Ishikawa (cell line): ENCODE measurements around the gene PKP4.

ENCODE experiments used
- CEBPB ChIP-seq: IDR thresholded peaks from 2 replicates; pipeline ENCODE4 v1.6.1; 2012
- EGR1 ChIP-seq: IDR thresholded peaks from 2 replicates; pipeline ENCODE4 v1.6.1; 2012
- TCF12 ChIP-seq: IDR thresholded peaks from 2 replicates; pipeline ENCODE4 v1.6.1; 2012; ENCODE audit warnings: low read depth
- TEAD4 ChIP-seq: IDR thresholded peaks from 2 replicates; pipeline ENCODE4 v1.6.1; 2012
- YY1 ChIP-seq: IDR thresholded peaks from 2 replicates; pipeline ENCODE4 v1.6.1; 2012; ENCODE audit warnings: low read depth
- TF ChIP-seq, protein P1 (sequence below): IDR thresholded peaks from 2 replicates; pipeline ENCODE4 v1.6.1; 2012

DNA sequence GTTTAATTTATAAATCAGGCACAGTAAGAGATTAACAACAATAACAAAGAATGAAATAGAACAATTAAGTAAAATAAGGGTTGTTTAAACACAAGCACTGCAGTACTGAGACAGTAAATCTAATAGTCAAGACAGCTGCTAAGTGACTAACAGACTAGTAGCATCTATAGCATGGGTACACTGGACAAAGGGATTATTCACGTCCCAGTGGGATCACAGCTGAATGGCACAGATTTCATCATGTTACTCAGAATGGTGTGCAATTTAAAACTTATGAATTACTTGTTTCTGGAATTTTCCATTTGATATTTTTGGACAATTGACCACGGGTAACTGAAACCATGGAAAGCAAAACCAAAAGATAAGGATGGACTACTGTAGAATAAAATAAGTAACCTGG is 176.5 kb downstream of the PKP4 start:
- TF ChIP-seq, protein P1, sequence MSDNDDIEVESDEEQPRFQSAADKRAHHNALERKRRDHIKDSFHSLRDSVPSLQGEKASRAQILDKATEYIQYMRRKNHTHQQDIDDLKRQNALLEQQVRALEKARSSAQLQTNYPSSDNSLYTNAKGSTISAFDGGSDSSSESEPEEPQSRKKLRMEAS, result no peak
- TF ChIP-seq CEBPB (no peak), TCF12 (no peak), YY1 (no peak), EGR1 (no peak), TEAD4 (no peak)
